Measurements from ENCODE around the gene SAMHD1.
A peak's percentile ranks its signal among the peaks of the same experiment; 100 is the strongest.
"Not testable (repeated sequence)": the region's sequence is repeated elsewhere in the genome, so short reads cannot be mapped to it uniquely, and the experiment has no call there.

The SAMHD1 gene

DNA sequence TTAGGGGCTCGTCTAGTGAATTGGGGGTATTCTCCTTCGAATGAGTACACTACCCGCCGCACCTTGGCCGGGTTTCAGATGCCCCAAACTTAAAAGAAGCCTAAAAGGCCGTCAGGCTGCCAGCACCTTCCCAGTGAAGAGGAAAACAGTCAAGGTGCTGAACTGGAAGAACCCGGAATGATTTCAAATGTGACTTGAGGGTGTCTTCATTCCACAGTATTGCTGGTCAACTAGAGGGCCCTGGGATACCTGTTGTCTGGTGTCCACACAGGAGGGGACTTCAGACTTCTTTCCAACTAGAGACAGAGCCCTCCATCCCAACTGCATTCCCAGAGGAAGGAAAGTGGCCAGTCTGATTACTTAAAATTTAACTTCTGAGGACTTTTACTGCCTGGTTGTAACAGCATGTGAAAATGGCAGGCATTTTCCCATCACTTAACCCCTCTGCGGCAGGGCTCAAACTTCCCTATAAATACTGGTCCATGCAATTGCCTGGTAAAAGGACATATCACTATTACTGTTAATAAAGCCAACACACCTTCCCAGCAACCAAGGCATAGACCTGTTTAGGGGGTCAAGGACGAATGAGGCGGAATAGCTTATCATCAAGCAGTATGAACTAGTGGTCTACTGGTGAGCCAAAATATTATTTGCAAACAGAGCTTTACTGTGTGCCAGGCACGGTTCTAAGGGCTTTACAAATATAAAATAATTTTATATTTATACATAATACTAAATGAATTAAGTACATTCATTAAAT lies 651 bp upstream of the SAMHD1 start:
- no peak for DNase-seq

DNA sequence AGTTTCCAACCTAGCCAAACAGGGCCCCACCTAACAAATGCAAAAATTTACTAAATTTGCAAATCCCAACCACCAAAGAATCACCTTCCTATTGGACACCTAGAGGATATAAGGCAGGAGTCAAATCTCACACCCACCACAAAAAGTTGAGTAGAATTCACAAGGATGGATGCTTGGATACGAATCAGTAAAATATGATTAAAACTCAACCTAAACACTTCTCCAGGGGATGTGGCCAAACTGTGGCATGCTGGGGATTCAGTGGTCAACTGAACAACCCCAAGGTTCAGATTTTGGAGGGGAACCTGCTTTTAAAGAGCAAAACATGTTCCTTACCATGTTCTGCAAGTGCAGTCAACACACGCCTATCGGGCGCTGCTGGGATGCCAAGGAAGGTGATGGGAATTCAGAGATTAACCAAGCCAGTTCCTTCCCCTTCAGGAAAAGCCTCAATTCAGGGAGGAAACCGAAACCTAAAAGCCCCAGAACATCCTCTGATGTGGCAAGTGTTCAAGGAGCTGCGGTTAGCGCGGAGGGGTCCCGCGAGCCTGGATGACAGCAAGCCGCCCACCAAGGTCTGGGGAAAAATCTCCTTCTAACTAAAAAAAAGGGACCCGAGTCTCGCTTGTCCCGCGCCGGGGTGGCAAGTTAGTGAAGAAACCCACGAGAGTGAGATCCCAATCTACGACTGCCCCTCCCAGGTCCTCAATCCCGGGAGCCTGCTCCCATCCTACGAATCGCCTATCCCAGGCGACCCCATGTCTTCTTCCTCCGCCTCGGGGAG lies 902 bp downstream of the SAMHD1 start:
- DNase-seq, result peak in 1 of 2 experiments; percentile 47

DNA sequence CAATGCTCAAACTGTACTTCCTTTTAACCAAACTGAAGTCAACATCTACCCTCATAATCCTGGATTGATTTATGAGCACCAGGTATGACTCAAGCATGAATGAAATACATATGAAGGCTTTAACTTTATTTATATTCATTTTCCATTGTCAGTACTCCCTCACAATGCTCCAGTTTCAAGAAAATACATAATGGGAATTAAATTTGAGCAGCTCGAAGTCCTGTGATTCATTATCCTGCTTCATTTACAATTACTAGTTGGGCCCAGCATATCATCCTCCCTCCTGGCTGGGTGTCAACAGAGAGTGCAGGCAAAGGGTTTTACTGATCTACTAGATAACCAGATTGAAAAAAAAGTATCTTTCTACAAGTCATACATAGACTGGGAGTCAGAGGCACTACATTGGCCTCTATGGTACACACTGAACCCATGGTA lies 10.1 kb downstream of the SAMHD1 start:
- no peak for DNase-seq

DNA sequence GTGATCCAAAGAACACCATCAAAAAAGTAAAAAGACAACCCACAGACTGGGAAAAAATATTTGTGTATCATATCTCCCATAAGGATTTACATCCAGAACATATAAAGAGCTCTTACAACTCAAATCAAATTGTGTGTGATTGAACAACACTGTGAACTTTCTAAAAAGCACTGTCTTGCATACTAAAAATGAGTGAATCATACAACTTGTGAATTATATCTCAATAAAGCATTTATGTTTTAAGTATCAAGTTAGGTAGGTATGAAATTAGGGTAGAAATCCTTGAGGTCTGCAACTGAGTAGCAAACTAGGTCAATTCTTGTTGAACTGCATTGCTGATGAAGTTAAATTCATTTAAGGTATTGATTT lies 14.1 kb downstream of the SAMHD1 start:
- DNase-seq, result no peak

DNA sequence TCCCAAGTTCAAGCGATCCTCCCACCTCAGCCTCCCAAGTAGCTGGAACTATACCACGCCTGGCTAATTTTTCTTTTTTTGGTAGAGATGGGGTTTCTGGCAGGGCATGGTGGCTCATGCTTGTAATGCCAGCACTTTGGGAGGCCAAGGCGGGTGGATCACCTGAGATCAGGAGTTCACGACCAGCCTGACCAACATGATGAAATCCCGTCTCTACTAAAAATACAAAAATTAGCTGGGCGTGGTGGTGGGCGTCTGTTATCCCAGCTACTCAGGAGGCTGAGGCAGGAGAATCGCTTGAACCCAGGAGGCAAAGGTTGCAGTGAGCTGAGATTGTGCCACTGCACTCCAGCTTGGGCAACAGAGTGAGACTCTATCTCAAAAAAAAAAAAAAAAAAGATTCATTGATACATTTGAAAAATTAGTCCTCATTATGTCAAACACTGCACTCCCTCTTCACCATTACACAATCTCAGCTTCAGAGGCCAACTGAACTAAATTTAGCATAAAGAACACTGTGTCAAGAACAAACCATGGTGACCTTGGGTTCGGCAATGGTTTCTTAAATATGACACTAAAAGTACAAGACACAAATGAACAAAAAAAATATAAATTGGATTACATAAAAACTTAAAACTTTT lies 14.6 kb downstream of the SAMHD1 start:
- DNase-seq, result not testable (repeated sequence)

DNA sequence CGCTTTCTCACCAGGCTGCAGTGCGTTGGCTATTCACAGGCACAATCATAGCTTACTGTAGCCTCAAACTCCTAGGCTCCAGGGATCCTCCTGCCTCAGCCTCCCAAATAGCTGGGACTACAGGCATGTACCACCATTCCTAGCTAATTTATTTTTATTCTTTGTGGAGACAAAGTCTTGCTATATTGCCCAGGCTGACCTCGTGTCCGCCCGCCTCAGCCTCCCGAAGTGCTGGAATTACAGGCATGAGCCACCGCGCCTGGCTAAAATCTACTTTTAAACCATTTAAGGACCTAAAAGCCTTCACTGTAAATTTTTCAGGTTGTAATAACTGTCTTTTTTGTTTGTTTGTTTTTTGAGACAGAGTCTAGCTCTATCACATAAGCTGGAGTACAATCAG lies 15.2 kb downstream of the SAMHD1 start:
- no peak for DNase-seq

DNA sequence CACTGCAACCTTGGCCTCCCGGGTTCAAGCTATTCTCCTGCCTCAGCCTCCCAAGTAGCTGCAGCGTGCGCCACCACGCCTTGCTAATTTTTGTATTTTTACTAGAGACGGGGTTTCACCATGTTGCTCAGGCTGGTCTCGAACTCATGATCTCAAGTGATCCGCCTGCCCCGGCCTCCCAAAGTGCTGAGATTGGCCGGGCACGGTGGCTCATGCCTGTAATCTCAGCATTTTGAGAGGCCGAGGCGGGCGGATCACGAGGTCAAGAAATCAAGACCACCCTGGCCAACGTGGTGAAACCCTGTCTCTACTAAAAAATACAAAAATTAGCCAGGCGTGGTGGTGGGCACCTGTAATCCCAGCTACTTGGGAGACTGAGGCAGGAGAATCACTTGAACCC lies 17.9 kb downstream of the SAMHD1 start:
- not testable (repeated sequence) for DNase-seq

DNA sequence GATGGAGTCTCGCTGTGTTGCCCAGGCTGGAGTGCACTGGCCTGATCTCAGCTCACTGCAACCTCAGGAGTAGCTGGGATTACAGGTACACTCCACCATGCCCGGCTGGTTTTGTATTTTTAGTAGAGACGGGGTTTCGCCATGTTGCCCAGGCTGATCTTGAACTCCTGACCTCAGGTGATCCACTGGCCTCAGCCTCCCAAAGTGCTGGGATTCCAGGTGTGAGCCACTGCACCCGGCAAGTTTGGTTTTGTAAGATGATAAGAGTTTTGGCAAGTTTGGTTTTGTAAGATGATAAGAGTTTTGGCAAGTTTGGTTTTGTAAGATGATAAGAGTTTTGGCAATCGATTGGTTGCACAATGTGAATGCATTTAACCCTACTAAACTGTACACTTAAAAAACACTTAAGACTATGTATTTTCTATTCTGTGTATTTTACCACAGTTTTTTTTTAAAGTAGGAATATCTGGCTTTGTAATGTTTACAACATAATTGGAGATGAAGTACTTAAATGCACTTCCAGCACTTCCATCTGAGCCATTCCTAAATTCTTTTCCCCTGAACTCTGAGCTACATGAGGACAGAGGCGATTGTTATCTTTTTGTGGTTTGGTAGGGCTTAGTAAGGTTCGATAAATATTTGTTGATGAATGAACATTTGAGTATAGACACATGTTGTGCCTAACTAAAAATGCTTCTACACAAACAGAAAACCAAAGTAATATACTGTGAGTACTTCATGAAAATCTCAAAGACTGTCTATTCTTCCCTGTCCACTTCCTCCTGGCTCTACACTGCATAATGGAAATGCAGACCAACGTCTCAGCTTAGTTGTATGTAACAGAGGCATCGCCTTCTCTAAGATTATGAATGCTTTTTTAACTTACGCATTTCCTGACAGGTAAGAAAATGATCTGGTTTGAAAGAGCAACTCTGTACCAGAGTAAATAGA lies 18.8 kb downstream of the SAMHD1 start:
- no peak for DNase-seq

DNA sequence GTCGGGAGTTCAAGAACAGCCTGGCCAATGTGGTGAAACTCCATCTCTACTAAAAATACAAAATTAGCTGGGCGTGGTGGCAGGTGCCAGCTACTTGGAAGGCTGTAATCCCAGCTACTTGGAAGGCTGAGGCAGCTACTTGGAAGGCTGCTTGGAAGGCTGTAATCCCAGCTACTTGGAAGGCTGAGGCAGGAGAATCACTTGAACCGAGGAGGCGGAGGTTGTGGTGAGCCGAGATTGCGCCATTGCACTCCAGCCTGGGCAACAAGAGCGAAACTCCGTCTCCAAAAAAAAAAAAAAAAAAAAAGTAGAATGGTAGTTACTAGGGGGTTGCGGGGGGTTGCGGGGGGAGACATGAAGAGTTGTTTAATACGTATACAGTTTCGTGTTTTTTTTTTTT lies 19.4 kb downstream of the SAMHD1 start:
- DNase-seq, result not testable (repeated sequence)

DNA sequence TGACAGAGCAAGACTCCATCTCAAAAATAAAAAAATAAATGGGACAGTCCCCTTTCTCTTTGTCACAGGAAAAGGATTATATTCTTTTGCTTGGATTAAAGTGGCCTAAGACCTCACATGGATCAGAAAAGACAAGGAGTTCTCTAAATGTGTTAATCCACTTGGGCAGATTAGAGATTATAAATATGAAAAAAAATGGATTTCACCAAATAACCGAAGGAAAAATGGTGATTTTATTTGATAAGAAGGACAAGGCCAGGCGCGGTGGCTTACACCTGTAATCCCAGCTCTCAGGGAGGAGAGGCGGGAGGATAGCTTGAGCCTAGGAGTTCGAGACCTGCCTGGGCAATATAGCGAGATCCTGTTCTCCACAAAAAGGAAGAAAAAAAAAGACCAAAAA lies 21.8 kb downstream of the SAMHD1 start:
- DNase-seq, result no peak

DNA sequence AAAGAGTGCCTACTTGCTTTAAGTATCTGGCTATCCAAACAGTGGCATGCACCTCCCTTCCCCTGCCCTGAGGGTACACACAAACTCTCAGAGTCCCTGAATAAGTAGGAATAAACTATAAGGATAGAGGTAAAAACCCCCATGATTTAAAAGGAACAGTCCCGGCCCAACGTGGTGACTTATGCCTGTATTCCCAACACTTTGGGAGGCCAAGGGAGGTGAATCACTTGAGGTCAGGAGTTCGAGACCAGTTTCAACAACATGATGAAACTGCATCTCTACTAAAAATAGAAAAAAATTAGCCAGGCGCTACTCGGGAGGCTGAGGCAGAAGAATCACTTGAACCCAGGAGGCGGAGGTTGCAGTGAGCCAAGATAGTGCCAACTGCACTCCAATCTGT lies 22.2 kb downstream of the SAMHD1 start:
- DNase-seq, result no peak

DNA sequence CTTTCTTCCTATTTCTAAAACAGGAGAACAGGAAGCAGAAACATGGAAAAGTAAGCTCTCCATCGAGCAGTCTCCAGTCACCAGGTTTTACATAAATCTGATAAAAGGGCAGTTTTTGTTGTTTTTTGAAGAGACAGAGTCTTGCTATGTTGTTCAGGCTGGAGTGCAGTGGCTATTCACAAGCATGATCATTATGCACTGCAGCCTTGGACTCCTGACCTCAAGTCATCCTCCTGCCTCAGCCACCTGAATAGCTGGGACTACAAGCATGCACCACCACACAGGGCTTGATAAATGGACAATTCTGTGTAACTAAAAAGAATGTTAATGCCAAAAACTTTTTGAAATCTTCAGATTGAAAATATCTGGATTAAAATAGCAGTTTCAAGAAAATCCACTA lies 23.8 kb downstream of the SAMHD1 start:
- no peak for DNase-seq

DNA sequence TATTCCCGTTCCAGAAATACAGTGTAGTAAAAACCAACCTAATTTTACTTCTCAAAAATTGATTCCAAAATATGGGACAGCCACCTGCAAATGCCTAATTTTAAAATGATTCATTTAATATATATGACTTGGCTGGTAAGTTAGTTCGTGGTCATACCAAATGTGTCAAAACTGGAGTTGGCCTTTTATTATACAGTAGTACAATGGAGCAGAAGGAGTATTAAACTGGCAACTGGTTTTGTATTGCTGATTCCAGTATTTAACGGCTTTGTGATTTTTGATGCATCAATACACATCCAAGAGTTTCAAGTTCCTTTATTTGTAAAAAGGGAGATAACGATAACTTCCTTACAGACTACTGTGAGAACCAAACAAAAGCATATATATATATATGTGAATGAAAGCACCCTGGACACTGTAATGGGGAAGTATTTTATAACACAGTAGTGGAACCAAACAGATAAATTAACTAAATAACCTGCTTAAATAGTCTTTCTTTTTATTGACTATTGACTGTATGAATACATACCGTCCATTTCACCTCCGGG lies 24.8 kb downstream of the SAMHD1 start:
- no peak for DNase-seq

DNA sequence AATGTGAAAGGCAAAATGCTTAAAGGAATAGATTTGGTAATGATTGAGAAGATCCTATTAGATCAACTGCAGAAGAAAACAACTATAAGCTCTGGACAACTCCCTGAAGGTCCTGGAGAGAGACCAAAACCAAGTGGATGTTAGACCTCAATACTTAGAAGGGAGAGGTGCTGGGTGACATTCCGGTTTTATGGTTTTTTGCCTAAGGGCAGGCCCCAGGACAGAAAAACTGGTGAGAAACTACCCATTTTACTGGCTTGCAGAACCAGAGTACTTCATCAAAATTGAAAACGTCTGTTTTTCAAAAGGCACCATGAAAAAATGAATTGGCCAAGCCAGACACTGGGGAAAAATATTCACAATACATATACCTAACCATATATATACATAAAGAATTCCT lies 26.3 kb downstream of the SAMHD1 start:
- DNase-seq, result no peak

DNA sequence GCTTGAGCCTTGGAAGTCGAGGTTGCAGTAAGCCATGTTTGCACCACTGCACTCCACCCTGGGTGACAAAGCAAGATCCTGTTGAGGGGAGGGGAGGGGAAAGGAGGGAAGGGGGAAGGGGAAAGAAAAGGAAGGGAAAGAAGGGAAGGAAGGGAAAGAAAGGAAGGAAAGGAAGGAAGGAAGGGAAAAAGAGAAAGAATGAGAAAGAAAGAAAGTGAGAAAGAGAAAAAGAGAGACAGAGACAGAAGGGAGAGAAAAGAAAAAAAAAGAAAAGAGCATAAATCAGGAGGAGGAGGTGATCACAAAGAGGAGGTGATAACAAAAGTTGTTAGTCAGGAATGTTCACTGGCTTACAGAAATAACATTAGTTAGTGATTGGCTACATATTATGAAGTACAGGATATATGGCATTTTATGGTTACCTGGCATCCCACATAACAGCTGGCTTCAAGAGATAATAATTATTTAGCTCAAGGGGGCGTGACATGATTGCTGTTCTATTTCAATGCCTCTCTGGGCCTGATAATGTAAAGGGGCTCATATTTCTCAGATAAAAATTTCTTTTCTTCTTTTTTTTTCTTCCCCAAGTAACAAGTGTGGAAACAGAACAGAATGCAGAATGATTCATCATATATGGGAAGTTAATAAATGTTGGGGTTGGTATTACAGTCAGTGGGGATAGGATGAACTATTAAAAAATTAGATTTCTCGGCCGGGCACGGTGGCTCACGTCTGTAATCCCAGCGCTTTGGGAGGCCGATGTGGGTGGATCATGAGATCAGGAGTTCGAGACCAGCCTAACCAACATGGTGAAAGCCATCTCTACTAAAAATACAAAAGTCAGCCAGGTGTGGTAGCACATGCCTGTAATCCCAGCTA lies 27.1 kb downstream of the SAMHD1 start:
- DNase-seq, result no peak

DNA sequence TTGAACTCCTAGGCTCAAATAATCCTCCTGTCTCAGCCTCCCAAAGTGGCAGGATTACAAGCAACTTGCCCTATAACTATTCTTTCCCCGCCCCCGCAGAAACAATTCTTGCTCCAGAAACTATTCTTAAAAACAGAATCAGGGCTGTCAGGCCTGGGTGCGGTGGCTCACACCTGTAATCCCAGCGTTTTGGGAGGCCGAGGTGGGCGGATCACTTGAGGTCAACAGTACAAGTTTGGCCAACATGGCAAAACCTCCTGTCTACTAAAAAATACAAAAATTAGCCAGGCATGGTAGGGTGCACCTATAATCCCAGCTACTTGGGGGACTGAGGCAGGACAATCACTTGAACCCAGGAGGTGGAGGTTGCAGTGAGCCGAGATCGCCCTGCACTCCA lies 31.2 kb downstream of the SAMHD1 start:
- DNase-seq, result no peak

DNA sequence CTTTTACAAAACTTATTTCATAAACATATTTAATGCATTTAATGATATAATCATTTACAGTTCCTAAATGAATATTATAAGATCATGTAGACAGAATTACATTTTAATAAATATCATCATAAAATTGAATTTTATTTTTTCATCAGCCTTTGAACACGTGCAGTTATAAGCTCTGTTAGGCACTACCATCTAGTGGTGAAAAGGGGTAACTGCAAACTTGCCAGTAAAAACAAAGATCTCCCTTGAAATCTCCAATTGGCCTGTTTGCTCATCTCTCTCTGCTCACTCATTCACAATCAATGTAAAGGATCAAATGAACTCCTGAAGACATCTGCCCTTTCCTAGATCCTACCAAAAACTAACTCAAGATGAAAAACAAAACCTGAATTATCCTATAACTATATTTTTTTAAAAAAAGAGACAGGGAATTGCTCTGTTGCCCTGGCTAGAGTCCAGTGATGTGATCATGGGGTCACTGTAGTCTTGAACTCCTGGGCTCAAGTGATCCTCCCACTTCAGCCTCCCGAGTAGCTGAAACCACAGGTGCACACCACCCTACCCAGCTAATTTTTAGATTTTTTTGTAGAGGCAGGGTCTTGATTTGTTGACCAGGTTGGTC lies 31.7 kb downstream of the SAMHD1 start:
- DNase-seq, result no peak

DNA sequence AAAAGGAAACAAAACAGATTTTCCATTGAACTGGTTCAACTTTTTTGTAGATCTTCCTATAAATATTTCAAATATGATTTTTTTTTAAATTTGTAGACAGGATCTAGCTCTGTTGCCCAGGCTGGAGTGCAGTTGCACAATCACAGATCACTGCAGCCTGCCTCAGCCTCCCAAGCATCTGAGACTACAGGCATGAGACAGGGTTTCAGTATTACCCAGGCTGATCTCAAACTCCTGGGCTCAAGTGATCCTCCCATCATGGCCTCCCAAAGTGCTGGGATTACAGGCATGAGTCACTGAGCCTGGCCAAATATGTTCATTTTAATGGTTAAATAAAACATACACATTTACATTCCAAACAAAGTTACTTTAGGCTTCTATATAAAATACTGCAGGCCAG lies 33.6 kb downstream of the SAMHD1 start:
- DNase-seq, result no peak

DNA sequence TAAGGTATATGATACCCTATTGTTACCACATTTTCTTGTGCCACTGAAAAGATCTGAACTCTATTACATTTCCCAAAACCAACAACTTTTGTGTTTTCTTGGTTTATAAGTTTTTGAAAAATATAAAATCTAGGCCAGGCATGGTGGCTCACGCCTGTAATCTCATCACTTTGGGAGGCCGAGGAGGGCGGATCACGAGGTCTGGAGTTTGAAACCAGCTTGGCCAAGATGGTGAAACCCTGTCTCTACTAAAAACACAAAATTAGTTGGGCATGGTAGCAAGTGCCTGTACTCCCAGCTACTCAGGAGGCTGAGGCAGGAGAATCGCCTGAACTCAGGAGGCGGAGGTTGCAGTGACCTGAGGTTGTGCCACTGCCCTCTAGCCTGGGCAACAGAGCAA lies 34.3 kb downstream of the SAMHD1 start:
- DNase-seq, result no peak

DNA sequence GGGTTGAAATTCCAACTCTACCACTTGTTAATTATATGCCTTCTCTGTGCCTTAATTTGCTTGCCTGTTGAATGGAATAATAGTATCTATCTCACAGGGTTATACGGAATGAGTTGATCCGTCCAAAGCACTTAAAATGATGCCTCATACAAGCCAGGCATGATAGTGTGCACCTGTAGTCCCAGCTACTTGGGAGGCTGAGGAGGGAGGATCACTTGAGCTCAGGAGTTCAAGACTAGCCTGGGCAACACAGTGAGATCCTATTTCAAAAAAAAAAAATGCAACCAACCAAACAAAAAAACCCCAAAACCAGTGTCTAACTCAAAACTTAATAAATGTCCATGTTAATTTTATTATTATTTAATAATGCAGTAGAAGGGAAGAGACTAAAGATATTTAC lies 35.3 kb downstream of the SAMHD1 start:
- DNase-seq, result no peak

DNA sequence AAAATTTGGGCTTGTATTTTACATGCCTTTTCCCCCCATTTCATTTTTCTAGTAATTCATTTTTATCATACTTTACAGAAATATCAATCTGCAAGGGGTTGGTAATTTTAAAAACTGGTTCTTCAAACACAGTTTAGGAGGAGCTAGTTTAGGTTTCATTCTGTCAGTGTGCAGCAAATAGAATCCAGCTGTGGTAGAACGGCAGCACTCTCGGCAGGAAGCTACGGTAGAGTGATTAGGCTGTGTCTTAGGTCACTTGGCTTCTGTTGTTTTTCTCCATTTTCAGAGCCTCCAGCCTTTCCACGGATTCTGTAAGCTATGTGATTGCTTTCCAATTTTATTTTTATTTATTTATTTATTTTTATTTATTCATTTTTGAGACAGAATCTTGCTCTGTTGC lies 42.9 kb downstream of the SAMHD1 start:
- DNase-seq, result no peak

Measured in activated T-cell treated with anti-CD3 and anti-CD28 coated beads, Interleukin-2, amount 50 U/mL, for 48 hours (primary cell).